Measurements from ENCODE around the gene TLE6. TPM values are rescaled to one million over a fixed set of nuclear protein-coding genes. Genes with fewer than 3 reads are reported as not detected.

The TLE6 gene
- total and polyA plus RNA-seq, 2 of the 13 experiments (the other 11 are each of a cell fraction or from before 2014, with no cell fraction given), result 0.24 to 5.5 TPM

- TF ChIP-seq DMTF1 (CRISPR knock-in tag; IDR thresholded peaks at IDR 0.05) (no peak), PATZ1 (CRISPR knock-in tag; IDR thresholded peaks at IDR 0.05) (no peak; the same call in 1 of the 2 replicates)
These were observed 26.9 kb upstream of the TLE6 start (continued) for GRCh38 chr19:2950286-2951124.

GRCh38 chr19:2952953-2953481, 24.3 kb upstream of the TLE6 start:
- Histone ChIP-seq H3K4me2 (ENCODE audit: low read depth, low read length) (peak overlapping the region; percentile 90), H3K9me3 (ENCODE audit: low read length) (no peaks in the 10 kb centered on the region), H3K4me1 (ENCODE audit: insufficient read depth, low read length) (peaks cover 37% of the 10 kb centered on the region), H3K27ac (ENCODE audit: extremely low read length, insufficient read depth, low read length) (peak overlapping the region; percentile 19), H3K79me2 (ENCODE audit: insufficient read depth, low read length) (peaks cover 12% of the 10 kb centered on the region), H2AFZ (ENCODE audit: low read length) (peak overlapping the region; percentile 18), H4K20me1 (ENCODE audit: insufficient read depth, low read length) (peaks cover 8% of the 10 kb centered on the region; the same call in 1 of the 2 replicates), H3K9ac (ENCODE audit: insufficient read depth, low read depth, low read length) (peak overlapping the region; percentile 20; the same call in 1 of the 2 replicates), H3K4me3 (replicated peaks in 1 of 3; ENCODE audit: insufficient read depth in 1 of 3, low read depth in 2 of 3, low read length in 3 of 3) (peak overlapping the region; percentile 18 to 64 (median 41)), H3K36me3 (replicated peaks in 1 of 2; ENCODE audit: control insufficient read depth in 1 of 2, insufficient read depth in 2 of 2, low read length in 2 of 2) (no peaks in the 10 kb centered on the region), H3K27me3 (ENCODE audit: control insufficient read depth in 1 of 2, insufficient read depth in 2 of 2, low read length in 2 of 2) (no peaks in the 10 kb centered on the region; a peak in 1 of 5 replicates)
- intact Hi-C loops (cut with micrococcal nuclease; ENCODE audit: unreplicated experiment), result no loop called here
- ATAC-seq (peak; percentile 36), FAIRE-seq (no peak), DNase-seq (ENCODE audit: low spot score) (peak; percentile 37)
- ChIA-PET CTCF (ENCODE audit: low intra/inter-chr PET ratio, low total read pairs) (interaction anchor here (0.8 kb wide), 1 partner anchor 9 kb away, joined by 3 read pairs; no protein-coding TSS in a partner anchor), POLR2A (interaction anchor here (0.8 to 1.2 kb wide), 2 partner anchors 66 to 151 kb away, joined by 3 to 4 read pairs; no protein-coding TSS in a partner anchor)
- no TSS peak for BruUV-seq (replicated peaks)
- in situ Hi-C loops (cut with HindIII; ENCODE audit: extremely low pct_ligation_motif_present, low pct_unique_long_range_greater_than_20kb), result loop anchor here (10.0 kb wide), 1 partner anchor 212 kb away; no protein-coding TSS in a partner anchor
- under 1% methylated on average over 9 of the region's 9 CpGs for whole genome bisulfite sequencing (ENCODE audit: low lambda C conversion rate)
- TF ChIP-seq SOX6 (IDR thresholded peaks at IDR 0.05) (no peak), SOX6 (CRISPR knock-in tag; IDR thresholded peaks at IDR 0.05) (0 out of 2 replicates have a peak, but pooled peaks have one; percentile 11), PAXIP1 (CRISPR knock-in tag; conservative IDR thresholded peaks at IDR 0.05) (peak; percentile 43; the same call in 1 of the 2 replicates), ONECUT2 (CRISPR knock-in tag; IDR thresholded peaks at IDR 0.05) (peak; percentile 76), HMGXB4 (CRISPR knock-in tag; IDR thresholded peaks at IDR 0.05; ENCODE audit: borderline replicate concordance in 1 of 2, low read depth in 1 of 2) (no peak), ZMYM3 (CRISPR knock-in tag; IDR thresholded peaks at IDR 0.05) (peak; percentile 13; the same call in 1 of the 2 replicates), MED1 (CRISPR knock-in tag; IDR thresholded peaks at IDR 0.05) (no peak)

All from HepG2 (cell line).